ENCODE data around the gene CCSER1.

Gene CCSER1

GRCh38 chr4:90127223-90127705 lies at the start of gene CCSER1:
TSS of gene CCSER1 (plus strand) at chr4:90127394.
- H3K4me3 Mint-ChIP-seq, result peak within 1 kb of the TSS; percentile 69
- peaks cover 60% of the 10 kb centered on the region for H3K27me3 Mint-ChIP-seq
- peak; percentile 48 for DNase-seq
- no peaks in the 10 kb centered on the region for H3K9me3 Mint-ChIP-seq
- H3K4me1 Mint-ChIP-seq (ENCODE audit: low read depth), result peaks cover 17% of the 10 kb centered on the region
- H3K27ac Mint-ChIP-seq, result no peak within 1 kb of the TSS
- no peaks in the 10 kb centered on the region for H3K36me3 Mint-ChIP-seq (ENCODE audit: low read depth)

- no peak for DNase-seq
- Mint-ChIP-seq H3K9me3 (no peaks in the 10 kb centered on the region), H3K27ac (no peak overlapping the region), H3K4me3 (no peak overlapping the region), H3K27me3 (peaks cover 16% of the 10 kb centered on the region), H3K36me3 (ENCODE audit: low read depth) (no peaks in the 10 kb centered on the region), H3K4me1 (ENCODE audit: low read depth) (no peaks in the 10 kb centered on the region)
Observed at GRCh38 chr4:90078440-90078839, 48.8 kb upstream of the CCSER1 start.

- Mint-ChIP-seq H3K4me1 (ENCODE audit: low read depth) (no peaks in the 10 kb centered on the region), H3K4me3 (no peak overlapping the region), H3K27me3 (peaks cover 7% of the 10 kb centered on the region), H3K27ac (no peak overlapping the region), H3K9me3 (no peaks in the 10 kb centered on the region), H3K36me3 (ENCODE audit: low read depth) (no peaks in the 10 kb centered on the region)
- no peak for DNase-seq
Observed at GRCh38 chr4:90080116-90080515, 47.1 kb upstream of the CCSER1 start.

GRCh38 chr4:90081432-90082144 lies 45.6 kb upstream of the CCSER1 start:
- H3K9me3 Mint-ChIP-seq, result no peaks in the 10 kb centered on the region
- H3K27ac Mint-ChIP-seq, result no peak overlapping the region
- no peaks in the 10 kb centered on the region for H3K36me3 Mint-ChIP-seq (ENCODE audit: low read depth)

GRCh38 chr4:90082449-90082848 lies 44.7 kb upstream of the CCSER1 start:
- no peak overlapping the region for H3K27ac Mint-ChIP-seq
- no peaks in the 10 kb centered on the region for H3K9me3 Mint-ChIP-seq
- no peaks in the 10 kb centered on the region for H3K36me3 Mint-ChIP-seq (ENCODE audit: low read depth)
- H3K27me3 Mint-ChIP-seq, result no peaks in the 10 kb centered on the region
- no peak for DNase-seq
- H3K4me3 Mint-ChIP-seq, result no peak overlapping the region
- no peaks in the 10 kb centered on the region for H3K4me1 Mint-ChIP-seq (ENCODE audit: low read depth)

More at GRCh38 chr4:90081432-90082144, 45.6 kb upstream of the CCSER1 start:
- Mint-ChIP-seq H3K27me3 (no peaks in the 10 kb centered on the region), H3K4me3 (no peak overlapping the region), H3K4me1 (ENCODE audit: low read depth) (no peaks in the 10 kb centered on the region)
- no peak for DNase-seq

- no peaks in the 10 kb centered on the region for H3K9me3 Mint-ChIP-seq
- no peaks in the 10 kb centered on the region for H3K27me3 Mint-ChIP-seq
- no peaks in the 10 kb centered on the region for H3K36me3 Mint-ChIP-seq (ENCODE audit: low read depth)
Observed at GRCh38 chr4:90084277-90084966, 42.8 kb upstream of the CCSER1 start.

GRCh38 chr4:90084967-90085295 lies 42.3 kb upstream of the CCSER1 start:
- Mint-ChIP-seq H3K4me3 (no peak overlapping the region), H3K27ac (no peak overlapping the region), H3K36me3 (ENCODE audit: low read depth) (no peaks in the 10 kb centered on the region), H3K27me3 (no peaks in the 10 kb centered on the region), H3K9me3 (no peaks in the 10 kb centered on the region), H3K4me1 (ENCODE audit: low read depth) (no peaks in the 10 kb centered on the region)
- DNase-seq, result no peak

More at GRCh38 chr4:90084277-90084966, 42.8 kb upstream of the CCSER1 start:
- no peak for DNase-seq
- Mint-ChIP-seq H3K27ac (no peak overlapping the region), H3K4me1 (ENCODE audit: low read depth) (no peaks in the 10 kb centered on the region), H3K4me3 (no peak overlapping the region)

- Mint-ChIP-seq H3K36me3 (ENCODE audit: low read depth) (no peaks in the 10 kb centered on the region), H3K27ac (no peak overlapping the region), H3K27me3 (no peaks in the 10 kb centered on the region), H3K9me3 (no peaks in the 10 kb centered on the region), H3K4me1 (ENCODE audit: low read depth) (no peaks in the 10 kb centered on the region), H3K4me3 (no peak overlapping the region)
- no peak for DNase-seq
Observed at GRCh38 chr4:90093526-90093925, 33.7 kb upstream of the CCSER1 start.

- Mint-ChIP-seq H3K4me1 (ENCODE audit: low read depth) (no peaks in the 10 kb centered on the region), H3K9me3 (no peaks in the 10 kb centered on the region), H3K4me3 (no peak overlapping the region), H3K27me3 (no peaks in the 10 kb centered on the region), H3K27ac (no peak overlapping the region), H3K36me3 (ENCODE audit: low read depth) (no peaks in the 10 kb centered on the region)
- no peak for DNase-seq
Observed at GRCh38 chr4:90095000-90095399, 32.2 kb upstream of the CCSER1 start.

- DNase-seq, result no peak
- H3K27me3 Mint-ChIP-seq, result no peaks in the 10 kb centered on the region
- no peak overlapping the region for H3K4me3 Mint-ChIP-seq
- H3K36me3 Mint-ChIP-seq (ENCODE audit: low read depth), result no peaks in the 10 kb centered on the region
- H3K9me3 Mint-ChIP-seq, result no peaks in the 10 kb centered on the region
- H3K4me1 Mint-ChIP-seq (ENCODE audit: low read depth), result no peaks in the 10 kb centered on the region
- H3K27ac Mint-ChIP-seq, result no peak overlapping the region
Observed at GRCh38 chr4:90099812-90100211, 27.4 kb upstream of the CCSER1 start.

GRCh38 chr4:90103991-90104390 lies 23.2 kb upstream of the CCSER1 start:
- Mint-ChIP-seq H3K4me3 (no peak overlapping the region), H3K9me3 (no peaks in the 10 kb centered on the region), H3K27me3 (peaks cover 14% of the 10 kb centered on the region), H3K27ac (no peak overlapping the region), H3K4me1 (ENCODE audit: low read depth) (no peaks in the 10 kb centered on the region), H3K36me3 (ENCODE audit: low read depth) (no peaks in the 10 kb centered on the region)
- DNase-seq, result no peak

- Mint-ChIP-seq H3K36me3 (ENCODE audit: low read depth) (no peaks in the 10 kb centered on the region), H3K27ac (no peak overlapping the region), H3K9me3 (no peaks in the 10 kb centered on the region), H3K4me1 (ENCODE audit: low read depth) (no peaks in the 10 kb centered on the region), H3K27me3 (peaks cover 16% of the 10 kb centered on the region), H3K4me3 (no peak overlapping the region)
- no peak for DNase-seq
Observed at GRCh38 chr4:90105274-90105673, 21.9 kb upstream of the CCSER1 start.

GRCh38 chr4:90112715-90113114 lies 14.5 kb upstream of the CCSER1 start:
- no peak overlapping the region for H3K27ac Mint-ChIP-seq
- H3K36me3 Mint-ChIP-seq (ENCODE audit: low read depth), result no peaks in the 10 kb centered on the region
- DNase-seq, result no peak
- no peak overlapping the region for H3K4me3 Mint-ChIP-seq
- H3K27me3 Mint-ChIP-seq, result peaks cover 5% of the 10 kb centered on the region
- no peaks in the 10 kb centered on the region for H3K9me3 Mint-ChIP-seq
- H3K4me1 Mint-ChIP-seq (ENCODE audit: low read depth), result no peaks in the 10 kb centered on the region

- Mint-ChIP-seq H3K9me3 (no peaks in the 10 kb centered on the region), H3K4me3 (no peak overlapping the region), H3K4me1 (ENCODE audit: low read depth) (no peaks in the 10 kb centered on the region), H3K27me3 (peaks cover 2% of the 10 kb centered on the region), H3K27ac (no peak overlapping the region), H3K36me3 (ENCODE audit: low read depth) (no peaks in the 10 kb centered on the region)
- no peak for DNase-seq
Observed at GRCh38 chr4:90113881-90114457, 13.2 kb upstream of the CCSER1 start.

GRCh38 chr4:90118527-90119195 lies 8.5 kb upstream of the CCSER1 start:
- no peaks in the 10 kb centered on the region for H3K4me1 Mint-ChIP-seq (ENCODE audit: low read depth)
- H3K9me3 Mint-ChIP-seq, result no peaks in the 10 kb centered on the region
- no peak overlapping the region for H3K27ac Mint-ChIP-seq
- peaks cover 6% of the 10 kb centered on the region for H3K27me3 Mint-ChIP-seq
- DNase-seq, result no peak
- H3K36me3 Mint-ChIP-seq (ENCODE audit: low read depth), result no peaks in the 10 kb centered on the region
- H3K4me3 Mint-ChIP-seq, result no peak overlapping the region
